Stimulated activated CD4-positive, alpha-beta T cell treated with anti-CD3 and anti-CD28 coated beads, Interleukin-1b, Interleukin-23, amount 100 ng/mL, for 1 hour (primary cell): Measurements from ENCODE around the gene SAE1.
"Not testable (repeated sequence)": the region's sequence is repeated elsewhere in the genome, so short reads cannot be mapped to it uniquely, and the experiment has no call there.

Experiments used
- DNase-seq, 2 donors: peaks; one replicate each; pipeline ENCODE4 v3.0.0-alpha.2; 2020; ENCODE audit warnings: low read depth in 2 of 2

SAE1 gene

GRCh38 chr19:47130589-47131227 is at the start of gene SAE1:
TSS of gene SAE1 (plus strand) at chr19:47130835. CDS start at chr19:47130931, 96 bp downstream.
- peak; percentile 73 to 96 for DNase-seq

DNA sequence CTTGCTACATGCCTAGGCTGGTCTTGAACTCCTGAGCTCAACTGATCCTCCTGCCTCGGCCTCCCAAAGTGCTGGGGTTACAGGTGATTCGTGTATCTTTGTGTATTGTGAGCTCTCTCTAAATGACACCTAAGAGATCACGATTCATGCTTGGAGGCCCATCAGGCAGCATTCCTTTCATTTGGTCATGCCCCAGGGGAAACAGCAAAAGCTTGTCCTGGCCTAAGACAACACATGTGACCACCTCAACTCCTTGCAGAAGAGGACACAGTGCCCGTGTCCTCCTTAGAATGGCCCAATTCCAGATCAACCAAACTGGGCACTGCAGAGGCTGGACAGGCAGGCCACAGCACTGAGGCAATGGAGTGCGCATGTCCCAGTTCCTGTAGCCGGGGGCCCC is 49.5 kb upstream of the SAE1 start:
- no peak for DNase-seq

- DNase-seq: no peak
These were observed 48.1 kb upstream of the SAE1 start for GRCh38 chr19:47082493-47082892.

- DNase-seq: no peak
These were observed 45.7 kb upstream of the SAE1 start for GRCh38 chr19:47084879-47085439.

GRCh38 chr19:47086280-47086679 is 44.4 kb upstream of the SAE1 start:
- DNase-seq: no peak

GRCh38 chr19:47089767-47090350 is 40.8 kb upstream of the SAE1 start:
- DNase-seq: no peak

GRCh38 chr19:47093254-47093653 is 37.4 kb upstream of the SAE1 start:
- no peak for DNase-seq

GRCh38 chr19:47093841-47094240 is 36.8 kb upstream of the SAE1 start:
- no peak for DNase-seq

DNA sequence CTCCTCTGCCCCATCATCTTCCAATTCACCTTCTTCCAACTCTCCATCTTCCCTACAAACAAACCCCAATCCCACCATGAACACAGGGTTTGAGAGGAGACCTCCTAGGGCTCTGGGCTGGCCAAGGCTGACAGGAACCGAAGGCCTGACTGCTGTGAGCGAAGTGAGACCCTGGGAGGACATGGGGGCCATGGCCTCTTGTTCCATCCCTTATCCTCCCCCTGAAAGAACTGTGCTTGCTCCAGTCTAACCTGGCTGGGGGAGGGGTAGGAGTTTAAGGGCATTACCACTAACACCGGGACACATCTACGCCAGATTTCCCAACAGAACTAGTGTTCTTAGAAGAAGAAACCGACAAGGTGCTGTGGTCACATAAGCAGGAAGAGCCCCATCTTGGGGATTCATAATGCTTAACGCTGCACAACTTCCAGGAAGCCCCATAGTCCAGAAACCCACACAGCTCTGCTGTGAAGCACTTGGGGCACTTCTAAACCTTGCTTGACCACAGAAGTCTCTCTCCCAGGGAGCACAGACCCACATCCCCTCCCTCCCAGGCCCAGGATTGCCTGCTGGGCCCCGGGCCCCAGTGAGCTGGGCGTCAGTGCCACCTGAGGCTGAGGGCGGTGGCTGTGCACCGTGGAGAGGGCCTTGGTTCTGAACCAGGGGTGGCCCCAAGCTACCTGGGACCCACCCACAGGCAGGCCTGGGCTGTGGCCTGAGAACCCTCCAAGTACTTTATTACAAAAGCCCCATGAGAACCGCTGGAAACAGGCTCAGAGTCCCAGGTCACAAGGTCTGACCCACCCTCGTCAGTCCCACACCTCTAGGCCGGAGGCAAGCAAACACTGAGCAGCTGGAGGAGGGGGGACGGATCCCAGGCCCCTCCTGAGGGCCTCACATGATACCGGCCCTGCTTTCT is 35.8 kb upstream of the SAE1 start:
- no peak for DNase-seq

- no peak for DNase-seq
These were observed 35.0 kb upstream of the SAE1 start for GRCh38 chr19:47095476-47096099.

DNA sequence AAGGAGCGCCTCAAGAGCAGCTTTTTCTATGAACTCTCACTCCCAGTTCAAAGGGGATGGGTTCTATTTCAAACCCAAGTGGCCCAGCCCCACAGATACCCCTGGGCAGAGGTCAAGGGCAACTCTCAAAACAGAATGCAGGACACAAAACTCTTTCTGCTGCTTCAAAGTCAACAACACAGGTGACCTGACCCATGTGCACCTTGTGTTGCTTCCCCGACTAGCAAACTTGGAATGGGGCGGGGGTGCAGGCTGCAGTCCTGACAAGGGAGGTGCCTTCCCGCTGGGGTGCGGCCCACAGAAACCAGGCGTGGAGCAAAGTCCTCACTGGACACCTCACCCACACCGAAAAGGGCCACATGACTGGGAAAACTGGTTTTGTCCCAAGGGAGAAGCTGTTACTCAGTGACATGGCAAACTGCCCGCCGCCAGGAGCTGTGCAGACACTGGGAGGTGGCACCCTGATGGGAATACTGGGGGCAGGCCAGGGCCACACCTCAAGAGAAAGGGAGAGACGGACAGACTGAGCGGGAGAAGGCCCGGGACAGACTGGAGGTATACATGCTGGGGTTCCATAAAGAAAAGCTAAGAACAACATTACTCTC is 34.4 kb upstream of the SAE1 start:
- no peak for DNase-seq

DNA sequence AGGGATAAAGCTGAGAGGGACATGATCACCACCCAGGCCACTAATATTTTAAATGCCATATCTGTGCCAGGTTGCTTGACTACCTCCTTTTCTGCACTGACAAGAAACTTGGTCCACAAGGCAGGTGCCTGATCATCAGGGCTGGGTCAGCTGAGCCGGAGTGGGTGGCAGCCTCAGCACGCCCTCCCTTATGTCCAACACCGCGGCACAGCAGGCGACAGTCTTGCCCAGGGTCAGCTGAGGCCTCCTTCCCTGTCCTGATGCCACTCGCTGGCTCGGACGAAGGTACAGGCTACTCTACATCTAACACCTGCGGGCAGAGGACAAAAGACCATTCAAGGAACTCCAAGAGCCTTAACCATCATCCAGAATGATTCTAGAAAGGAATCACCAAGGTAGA is 33.9 kb upstream of the SAE1 start:
- DNase-seq: no peak

DNA sequence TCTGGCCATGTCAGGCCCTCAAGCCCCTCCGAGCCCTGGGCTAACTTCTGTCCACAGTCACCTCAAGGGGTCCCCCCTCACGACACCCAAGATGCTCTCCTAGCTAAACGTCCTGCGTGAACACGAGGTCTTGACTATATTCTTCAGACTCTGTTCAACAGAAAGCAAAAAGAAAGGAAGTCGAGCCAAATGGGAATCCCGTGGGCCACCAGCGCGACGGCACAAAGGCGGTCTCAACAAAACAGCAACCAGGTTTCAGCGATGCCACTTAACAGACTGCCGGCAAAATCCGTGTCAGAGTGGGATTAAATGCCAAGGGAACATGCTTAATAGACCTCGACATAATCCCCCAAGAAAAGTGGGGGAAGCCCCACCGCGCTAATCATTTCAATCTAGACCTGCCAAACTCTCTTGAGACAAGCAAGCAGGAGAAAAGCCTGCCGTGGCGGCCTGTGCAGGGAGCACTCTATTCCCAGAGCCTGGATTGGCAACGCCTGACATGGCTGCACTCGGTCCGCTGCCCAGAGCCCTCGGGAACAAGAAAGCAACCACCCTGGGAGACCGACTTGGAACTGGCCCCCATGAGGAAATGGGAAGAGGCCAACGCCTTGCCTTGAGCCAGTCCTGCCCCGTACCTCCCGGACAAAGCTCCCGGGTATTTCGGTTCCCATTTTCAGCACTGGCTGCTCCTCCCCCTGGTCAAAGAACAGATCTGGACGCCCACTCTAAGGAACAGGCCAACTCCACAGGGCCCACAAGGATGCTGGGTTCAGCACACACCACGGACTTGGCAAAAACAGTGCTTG is 33.0 kb upstream of the SAE1 start:
- DNase-seq: no peak

- DNase-seq: no peak
These were observed 32.0 kb upstream of the SAE1 start for GRCh38 chr19:47098608-47099007.

DNA sequence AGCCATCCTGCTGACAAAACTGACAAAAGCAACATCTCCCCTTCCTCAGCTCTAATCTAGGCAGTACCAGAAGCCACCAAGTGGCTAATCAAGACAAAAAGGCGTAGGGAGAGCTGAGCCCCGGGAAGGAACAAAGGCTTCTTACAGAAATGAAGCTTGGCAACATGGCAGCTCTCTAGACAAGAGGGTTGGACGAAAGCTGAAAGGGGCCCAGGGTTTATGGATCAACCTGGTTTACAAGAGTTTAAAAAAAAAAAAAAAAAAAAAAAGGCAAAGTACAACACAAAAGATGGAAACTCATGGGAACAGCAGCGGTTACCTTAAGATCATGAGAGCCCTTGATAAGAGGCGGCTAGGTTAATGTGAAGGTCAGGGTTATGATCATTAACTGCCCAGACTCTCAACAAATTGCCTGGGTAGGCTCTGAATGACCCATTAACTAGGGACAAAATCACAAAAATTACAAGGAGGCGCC is 31.0 kb upstream of the SAE1 start:
- DNase-seq: no peak

DNA sequence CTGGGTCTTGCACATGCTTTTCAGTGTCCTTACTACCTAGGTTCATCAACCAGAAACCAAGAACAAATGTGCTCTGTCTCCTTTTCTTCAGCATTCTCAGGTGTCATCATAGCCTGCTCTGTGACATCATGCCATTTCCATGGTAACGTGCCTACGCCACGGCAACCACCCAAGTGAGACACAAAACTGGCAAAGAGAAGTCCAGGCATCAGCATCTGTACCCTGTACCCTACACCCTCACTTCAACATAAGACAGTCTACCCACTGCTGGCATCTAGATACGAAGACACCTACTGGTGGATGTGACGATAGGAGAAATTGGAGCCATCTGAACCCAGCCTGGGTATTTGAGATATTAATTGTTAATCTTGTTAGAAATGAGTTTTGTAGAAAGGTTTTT is 30.3 kb upstream of the SAE1 start:
- no peak for DNase-seq

DNA sequence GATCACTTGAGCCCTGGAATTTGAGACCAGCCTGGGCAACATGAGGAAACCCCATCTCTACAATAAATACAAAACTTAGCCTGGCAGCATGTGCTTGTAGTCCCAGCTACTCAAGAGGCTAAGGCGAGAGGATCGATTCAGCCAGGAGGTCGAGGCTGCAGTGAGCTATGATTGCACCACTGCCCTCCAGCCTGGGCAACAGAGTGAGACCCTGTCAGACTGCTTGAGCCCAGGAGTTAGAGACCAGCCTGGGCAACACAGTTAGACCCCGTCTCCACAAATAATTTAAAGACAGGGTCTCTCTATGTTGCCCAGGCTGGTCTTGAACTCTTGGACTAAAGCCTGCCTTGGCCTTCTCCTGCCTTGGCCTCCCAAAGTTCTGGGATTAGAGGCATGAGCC is 29.5 kb upstream of the SAE1 start:
- DNase-seq: not testable (repeated sequence)

DNA sequence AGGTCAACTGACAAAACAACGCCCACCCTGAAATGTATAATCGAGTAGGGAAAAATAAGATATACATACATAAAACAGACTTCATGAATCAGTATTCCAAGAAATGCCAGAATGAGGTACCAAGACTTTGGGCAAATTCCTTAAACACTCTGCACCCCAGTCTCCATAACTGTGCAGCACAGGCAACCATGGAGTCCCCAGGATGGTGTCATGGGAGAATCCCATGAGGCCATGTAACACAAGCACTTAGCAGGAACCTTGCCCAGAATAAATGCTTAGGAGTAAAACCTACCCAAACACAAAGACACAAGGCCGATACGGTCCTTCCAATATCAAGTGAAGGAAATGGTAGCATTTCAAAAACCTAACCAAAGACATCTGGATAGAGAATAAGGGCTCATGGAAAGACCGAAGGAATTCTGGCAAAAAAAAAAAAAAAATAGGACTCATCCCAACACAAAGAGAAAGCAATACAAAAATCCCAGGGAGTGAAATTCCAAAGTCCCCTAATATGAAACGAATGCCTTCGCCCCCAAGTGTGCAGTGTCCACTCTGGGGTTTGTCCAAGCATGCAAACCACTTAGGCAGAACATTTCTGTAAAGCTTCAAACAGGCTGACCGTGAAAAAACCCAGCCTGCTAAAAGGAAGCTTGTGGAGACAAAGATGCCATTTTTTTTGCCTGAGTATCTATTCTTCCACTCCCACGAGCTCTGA is 28.1 kb upstream of the SAE1 start:
- no peak for DNase-seq

GRCh38 chr19:47104680-47105079 is 26.0 kb upstream of the SAE1 start:
- DNase-seq: no peak

DNA sequence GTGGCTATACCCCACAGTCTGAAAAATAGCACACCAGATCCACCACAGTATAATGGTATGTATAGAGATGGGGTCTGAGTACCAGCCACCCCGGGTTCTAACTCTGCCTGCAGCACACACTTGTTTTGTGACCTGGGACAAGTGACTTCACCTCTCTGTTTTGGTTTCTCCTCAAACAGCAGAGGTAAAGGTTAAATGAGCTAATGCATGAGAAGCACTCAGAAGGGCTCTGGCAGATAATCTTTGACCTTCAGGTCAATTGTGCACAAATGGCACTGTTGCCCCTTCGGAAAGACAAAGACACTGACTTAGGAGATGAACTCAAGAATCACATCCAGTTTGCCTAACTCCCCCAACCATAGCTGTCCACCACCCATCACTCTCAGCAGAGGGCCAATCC is 24.8 kb upstream of the SAE1 start:
- no peak for DNase-seq
